Spleen (tissue), 11 donors: ENCODE data around the gene HOXB9. TPM values are rescaled to one million over a fixed set of nuclear protein-coding genes. Genes with fewer than 3 reads are reported as not detected.

Experiments used
- DNase-seq: peaks from one replicate; pipeline ENCODE4 v3.0.0-alpha.2; 2020
- H3K27ac ChIP-seq, 8 donors: fragments of 200-600 bp; sonication (generic) in 7 of 8; 1 replicate in 4 of 8; 2 replicates in 4 of 8; pipeline versions ENCODE4 v1.5.0 to v1.8.0; 2016 to 2021; ENCODE audit warnings: inconsistent platforms in 4 of 8, mild to moderate bottlenecking in 4 of 8, moderate library complexity in 1 of 8
- H3K27me3 ChIP-seq, 7 donors: fragments of 200-600 bp; sonication (generic) in 6 of 7; replicated peaks in 1 of 7; 1 replicate in 4 of 7; 2 replicates in 3 of 7; pipeline versions ENCODE4 v1.5.0 to v1.8.0; 2016 to 2021; ENCODE audit warnings: inconsistent platforms in 3 of 7, mild to moderate bottlenecking in 1 of 7
- H3K36me3 ChIP-seq, 6 donors: fragments of 200-600 bp; sonication (generic) in 5 of 6; 1 replicate in 4 of 6; 2 replicates in 2 of 6; pipeline versions ENCODE4 v1.5.0 to v1.8.0; 2016 to 2021; ENCODE audit warnings: inconsistent platforms in 2 of 6
- H3K4me1 ChIP-seq, 6 donors: fragments of 200-600 bp; sonication (generic) in 5 of 6; 1 replicate in 3 of 6; 2 replicates in 3 of 6; pipeline versions ENCODE4 v1.5.0 to v1.8.0; 2016 to 2021; ENCODE audit warnings: inconsistent platforms in 3 of 6
- H3K4me3 ChIP-seq, 8 donors: fragments of 200-600 bp; sonication (generic) in 7 of 8; 1 replicate in 4 of 8; 2 replicates in 4 of 8; pipeline versions ENCODE4 v1.5.0 to v1.8.0; 2016 to 2021; ENCODE audit warnings: inconsistent platforms in 4 of 8, mild to moderate bottlenecking in 4 of 8, moderate library complexity in 2 of 8
- H3K9me3 ChIP-seq, 8 donors: fragments of 200-600 bp; sonication (generic) in 7 of 8; 1 replicate in 4 of 8; 2 replicates in 4 of 8; pipeline versions ENCODE4 v1.5.0 to v1.8.0; 2016 to 2021; ENCODE audit warnings: inconsistent platforms in 4 of 8
- CTCF ChIP-seq, 11 experiments: fragments of 200-600 bp in 7 of 11; fragments of 450-650 bp in 4 of 11; sonication (generic) in 4 of 11; IDR thresholded peaks in 8 of 11; conservative IDR thresholded peaks in 3 of 11; 1 replicate in 7 of 11; 2 replicates in 4 of 11; pipeline versions ENCODE4 v1.4.0 to v1.8.0; 2016 to 2021; ENCODE audit warnings: antibody characterized with exemption in 11 of 11, inconsistent platforms in 4 of 11, mild to moderate bottlenecking in 1 of 11
- POLR2A ChIP-seq, 3 donors: fragments of 450-650 bp; IDR thresholded peaks; one replicate each; pipeline ENCODE4 v1.5.1; 2017; ENCODE audit warnings: antibody characterized with exemption in 3 of 3, mild to moderate bottlenecking in 1 of 3
- POLR2AphosphoS5 ChIP-seq, 3 donors: sonication (generic); formaldehyde crosslinking; IDR thresholded peaks; one replicate each; pipeline ENCODE4 v1.5.1; 2017; ENCODE audit warnings: antibody characterized with exemption in 3 of 3
- WGBS, 5 donors: extraction: QIAGEN DNeasy Blood & Tissue Kit in 3 of 5; methylation state at CpG; one replicate each; pipeline versions ENCODE4 v1.1.5 to v1.1.7; 2013 to 2018; 5-methylcytosine and 5-hydroxymethylcytosine counted together
- intact Hi-C: fragments of 100-400 bp; cut with DNase I; formaldehyde crosslinking; loops from one replicate; pipeline ENCODE4 v1.15.0; 2023; ENCODE audit warnings: low total_unique reads
- polyA plus RNA-seq, 3 donors: library from polyadenylated mRNA; stranded (reverse); fragments of 200-250 nt; gene quantifications; one replicate each; pipeline ENCODE4 v1.2.1, GENCODE V29; 2013
- total RNA-seq, 7 donors: library from RNA; depleted of rRNA in 3 of 7; stranded (reverse); fragments of >200 nt in 3 of 7; fragmentation: NEBNext Ultra II Directional in 4 of 7; extraction: Animal tissue kit (Norgen Biotek cat#: 25700) in 4 of 7; gene quantifications; one replicate each; pipeline versions ENCODE4 v1.1.0 to v1.2.1, GENCODE V29; 2016 to 2021
- donor health status: healthy with polysubstance abuse.
- donor health status: DM: no; HTN: no; CAD: no; lungs with moderate emphysema.
- donor health status: DM: no; HTN: no; CAD: no.
- donor health status: Bipolar disorder and iron deficiency.
- donor health status: healthy.
- donor health status: DM: no; HTN: no; CAD: no.
- donor health status: DM: yes; HTN: yes; CAD: no.

HOXB9 gene
- total and polyA plus RNA-seq, 10 donors, result 0.10 to 0.50 (median 0.42) TPM; not detected in 5

- no peaks in the 10 kb centered on the region for H3K9me3 ChIP-seq
- peaks cover 2 to 100% (median 88%) of the 10 kb centered on the region in 7 donors for H3K27me3 ChIP-seq
- no peak for TF ChIP-seq CTCF (IDR thresholded peaks at IDR 0.05 in 8 of 11, conservative IDR thresholded peaks at IDR 0.05 in 3 of 11)
- TF ChIP-seq POLR2AphosphoS5 (IDR thresholded peaks at IDR 0.05), result no peak
- no peak for TF ChIP-seq POLR2A (IDR thresholded peaks at IDR 0.05)
- no peak for DNase-seq
- intact Hi-C loops, result no loop called here
- H3K4me1 ChIP-seq, result peaks cover 19 to 63% (median 37%) of the 10 kb centered on the region in 6 donors
- no peak overlapping the region for H3K27ac ChIP-seq
- no peak overlapping the region for H3K4me3 ChIP-seq
- 83 to 96% (median 89%) methylated on average over 4 of the region's 4 CpGs for WGBS, 5 donors
- H3K36me3 ChIP-seq, result no peaks in the 10 kb centered on the region
Observed at GRCh38 chr17:48601207-48601538, 25.0 kb downstream of the HOXB9 start.

DNA sequence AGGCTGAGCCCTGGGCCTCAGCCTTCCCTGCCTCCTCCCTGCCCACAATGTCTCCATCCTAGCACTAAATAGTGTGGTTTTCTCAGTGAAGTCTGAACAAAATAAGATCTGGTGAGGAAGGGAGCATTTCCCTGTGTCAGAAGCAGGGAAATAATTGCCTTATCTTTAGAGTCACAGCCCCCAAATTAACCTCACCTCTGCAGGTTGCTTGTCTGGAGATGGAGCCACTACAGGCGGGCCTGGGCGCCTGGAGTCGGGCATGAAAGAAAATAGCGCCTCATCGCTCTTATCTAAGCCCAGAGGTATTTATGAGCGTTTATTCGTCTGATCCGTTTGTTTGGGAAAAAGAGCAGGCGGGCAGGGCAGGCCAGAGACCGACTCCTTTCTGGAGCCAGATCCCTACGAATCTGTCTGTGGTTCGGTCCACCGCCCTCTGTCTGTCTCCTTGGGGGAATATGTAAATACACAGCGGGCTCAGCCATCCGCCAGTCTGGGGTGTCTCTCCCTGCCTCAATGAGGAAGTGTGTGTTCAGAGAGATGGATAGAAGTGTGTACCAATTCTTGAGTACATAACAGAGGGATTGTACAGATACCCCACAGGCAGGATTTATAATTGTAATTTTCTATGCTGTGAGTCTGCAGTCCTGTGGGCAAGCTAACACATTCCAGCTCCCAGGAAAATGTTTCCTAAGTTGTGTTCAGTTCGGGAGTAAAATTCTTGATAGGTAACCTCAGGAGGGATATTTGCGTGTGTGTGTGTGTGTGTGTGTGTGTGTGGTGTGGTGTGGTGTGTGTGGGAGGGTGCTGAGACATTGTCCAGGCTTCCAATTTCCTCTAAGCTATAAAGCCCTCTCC, 25.7 kb downstream of the HOXB9 start:
- Histone ChIP-seq H3K36me3 (no peaks in the 10 kb centered on the region), H3K4me3 (no peak overlapping the region), H3K27me3 (peaks cover 2 to 100% (median 91%) of the 10 kb centered on the region in 7 donors), H3K27ac (no peak overlapping the region), H3K4me1 (peaks cover 22 to 70% (median 41%) of the 10 kb centered on the region in 6 donors), H3K9me3 (no peaks in the 10 kb centered on the region)
- TF ChIP-seq POLR2A (IDR thresholded peaks at IDR 0.05) (no peak), POLR2AphosphoS5 (IDR thresholded peaks at IDR 0.05) (no peak), CTCF (IDR thresholded peaks at IDR 0.05 in 8 of 11, conservative IDR thresholded peaks at IDR 0.05 in 3 of 11) (no peak)
- intact Hi-C loops, result no loop called here
- DNase-seq, result no peak
- WGBS, 5 donors, result 85 to 93% (median 87%) methylated on average over 17 of the region's 17 CpGs

GRCh38 chr17:48599354-48599753, 26.8 kb downstream of the HOXB9 start:
- DNase-seq, result no peak
- Histone ChIP-seq H3K9me3 (no peaks in the 10 kb centered on the region), H3K36me3 (no peaks in the 10 kb centered on the region), H3K27me3 (peaks cover 6 to 100% (median 93%) of the 10 kb centered on the region in 7 donors), H3K27ac (no peak overlapping the region), H3K4me3 (no peak overlapping the region), H3K4me1 (peaks cover 22 to 76% (median 46%) of the 10 kb centered on the region in 6 donors)
- TF ChIP-seq POLR2A (IDR thresholded peaks at IDR 0.05), result no peak
- no peak for TF ChIP-seq CTCF (IDR thresholded peaks at IDR 0.05 in 8 of 11, conservative IDR thresholded peaks at IDR 0.05 in 3 of 11)
- TF ChIP-seq POLR2AphosphoS5 (IDR thresholded peaks at IDR 0.05), result no peak
- WGBS, 5 donors, result 84 to 96% (median 91%) methylated on average over 5 of the region's 5 CpGs
- intact Hi-C loops, result no loop called here

DNA sequence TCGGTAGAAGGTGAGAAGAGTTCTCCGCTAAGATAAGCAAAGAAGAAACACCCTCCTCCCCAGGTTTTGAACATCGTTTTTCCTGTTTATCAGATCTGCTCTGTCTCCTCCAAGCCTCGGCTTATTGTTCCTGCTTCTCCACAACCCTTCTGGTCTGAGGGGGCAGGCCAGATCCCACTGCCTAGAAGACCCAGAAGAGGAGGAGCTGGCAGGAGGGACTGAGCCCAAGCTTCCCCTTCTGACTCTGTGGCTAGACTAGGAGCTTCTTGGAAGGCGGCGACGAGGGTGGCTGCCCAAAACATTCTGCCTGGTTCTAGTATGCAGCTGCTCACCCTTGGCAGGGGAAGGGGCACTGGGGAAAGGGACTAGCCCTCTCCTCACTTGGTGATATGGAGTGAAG, 27.4 kb downstream of the HOXB9 start:
- peak overlapping the region in 1 of 8 donors; percentile 85 for H3K27ac ChIP-seq
- intact Hi-C loops, result no loop called here
- H3K4me3 ChIP-seq, result no peak overlapping the region
- H3K4me1 ChIP-seq, result peaks cover 22 to 76% (median 50%) of the 10 kb centered on the region in 6 donors
- H3K27me3 ChIP-seq, result peaks cover 6 to 100% (median 93%) of the 10 kb centered on the region in 7 donors
- no peaks in the 10 kb centered on the region for H3K9me3 ChIP-seq
- 49 to 77% (median 56%) methylated on average over 7 of the region's 7 CpGs for WGBS, 5 donors
- H3K36me3 ChIP-seq, result no peaks in the 10 kb centered on the region
- no peak for DNase-seq
- TF ChIP-seq POLR2A (IDR thresholded peaks at IDR 0.05) (no peak), POLR2AphosphoS5 (IDR thresholded peaks at IDR 0.05) (no peak), CTCF (IDR thresholded peaks at IDR 0.05 in 8 of 11, conservative IDR thresholded peaks at IDR 0.05 in 3 of 11) (no peak)
